Colonic mucosa (tissue), 4 donors: ENCODE results near the gene KRTAP6-3. TPM values are rescaled to one million over a fixed set of nuclear protein-coding genes. Genes with fewer than 3 reads are reported as not detected.

Source experiments
- DNase-seq: peaks from one replicate; pipeline ENCODE4 v3.0.0-alpha.2; 2020
- H3K27ac ChIP-seq: fragments of 200-600 bp; one replicate; pipeline ENCODE4 v1.8.0; 2021
- H3K27me3 ChIP-seq: fragments of 200-600 bp; one replicate; pipeline ENCODE4 v1.8.0; 2021
- H3K36me3 ChIP-seq: fragments of 200-600 bp; one replicate; pipeline ENCODE4 v1.8.0; 2021
- H3K4me1 ChIP-seq: fragments of 200-600 bp; one replicate; pipeline ENCODE4 v1.8.0; 2021; ENCODE audit warnings: mild to moderate bottlenecking
- H3K4me3 ChIP-seq: fragments of 200-600 bp; one replicate; pipeline ENCODE4 v1.8.0; 2021
- H3K9ac ChIP-seq, 2 donors: one replicate each; pipeline ENCODE4 v1.7.0; 2013; ENCODE audit warnings: control low read depth in 2 of 2, low read depth in 2 of 2, low read length in 2 of 2
- H3K9me3 ChIP-seq: fragments of 200-600 bp; one replicate; pipeline ENCODE4 v1.8.0; 2021
- CTCF ChIP-seq: fragments of 200-600 bp; IDR thresholded peaks from one replicate; pipeline ENCODE4 v1.8.0; 2022; ENCODE audit warnings: antibody characterized with exemption, mild to moderate bottlenecking
- intact Hi-C: fragments of 100-400 bp; cut with DNase I; formaldehyde crosslinking; loops from one replicate; pipeline ENCODE4 v1.14.1; 2022
- total RNA-seq, 2 donors: library from RNA; stranded (reverse); fragmentation: NEBNext Ultra II Directional in 1 of 2; extraction: Animal tissue kit (Norgen Biotek cat#: 25700) in 1 of 2; gene quantifications; one replicate each; pipeline ENCODE4 v1.2.1, GENCODE V29; 2021
- donor health status: healthy.
- donor health status: DM: no; HTN: no; CAD: no.
- donor health status: DM: no; HTN: no; CAD: no.

KRTAP6-3 gene, protein sequence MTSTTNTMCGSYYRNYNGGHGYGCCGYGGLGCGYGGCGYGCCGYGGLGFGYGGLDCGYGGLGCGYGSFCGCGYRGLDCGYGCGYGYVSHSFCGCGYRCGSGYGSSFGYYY
- not detected for total RNA-seq

- H3K4me1 ChIP-seq = no peaks in the 10 kb centered on the region
- H3K9ac ChIP-seq = no peak within 1 kb of the TSS
- TF ChIP-seq CTCF = no peak
- DNase-seq = no peak
- no peaks in the 10 kb centered on the region for H3K27me3 ChIP-seq
- H3K36me3 ChIP-seq = no peaks in the 10 kb centered on the region
- no peak within 1 kb of the TSS for H3K27ac ChIP-seq
- no peak within 1 kb of the TSS for H3K4me3 ChIP-seq
- intact Hi-C loops = no loop called here
- H3K9me3 ChIP-seq = no peaks in the 10 kb centered on the region
These were observed at the start of gene KRTAP6-3 for GRCh38 chr21:30592140-30592539. Gene KRTAP6-3, plus strand, starts transcription at chr21:30592440. Its CDS starts 6 bp downstream, at chr21:30592446.

DNA sequence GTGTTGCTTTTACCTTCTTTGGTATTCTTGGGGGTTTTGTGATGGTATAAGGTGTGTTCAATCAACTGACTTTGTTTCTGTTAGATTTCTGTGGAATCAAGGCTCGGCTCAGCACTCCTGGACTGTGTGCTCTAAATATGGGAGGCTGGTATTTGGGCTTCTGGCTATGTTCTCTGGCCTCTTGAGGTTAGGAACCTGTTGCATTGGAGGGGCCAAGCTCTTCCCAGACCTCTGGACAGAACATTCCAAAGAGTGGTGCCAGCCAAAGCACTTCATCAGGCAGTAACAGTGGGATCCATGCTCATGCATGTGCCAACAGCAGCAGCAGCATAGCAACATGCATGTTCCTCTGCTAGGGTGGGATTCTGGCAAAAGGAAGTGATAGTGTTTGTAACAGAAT lies 39.5 kb upstream of the KRTAP6-3 start:
- H3K27me3 ChIP-seq = no peaks in the 10 kb centered on the region
- H3K9ac ChIP-seq = no peak overlapping the region
- DNase-seq = no peak
- intact Hi-C loops = no loop called here
- no peaks in the 10 kb centered on the region for H3K9me3 ChIP-seq
- H3K4me3 ChIP-seq = no peak overlapping the region
- no peaks in the 10 kb centered on the region for H3K4me1 ChIP-seq
- no peak for TF ChIP-seq CTCF
- no peaks in the 10 kb centered on the region for H3K36me3 ChIP-seq
- H3K27ac ChIP-seq = no peak overlapping the region

DNA sequence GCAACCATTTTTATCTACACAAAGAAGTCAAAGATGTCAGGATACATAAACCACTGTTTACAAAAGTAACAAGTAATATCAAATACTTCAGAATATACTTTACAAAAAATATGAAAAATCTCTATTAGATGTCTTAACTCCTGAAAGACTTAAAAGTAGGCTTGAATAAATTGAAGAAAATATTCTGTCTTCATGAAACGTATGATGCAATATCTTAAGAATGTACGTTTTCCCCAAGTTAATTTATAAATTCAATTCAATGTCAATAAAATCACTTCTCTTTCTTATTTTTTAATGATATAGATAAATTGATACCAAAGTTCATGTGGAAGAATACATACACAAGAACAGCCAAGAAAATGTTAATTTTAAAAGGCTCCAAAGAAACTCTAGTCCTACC lies 37.1 kb upstream of the KRTAP6-3 start:
- no peak for DNase-seq
- H3K9me3 ChIP-seq = no peaks in the 10 kb centered on the region
- no peaks in the 10 kb centered on the region for H3K36me3 ChIP-seq
- H3K4me1 ChIP-seq = no peaks in the 10 kb centered on the region
- intact Hi-C loops = no loop called here
- TF ChIP-seq CTCF = no peak
- H3K9ac ChIP-seq = no peak overlapping the region
- no peak overlapping the region for H3K27ac ChIP-seq
- no peak overlapping the region for H3K4me3 ChIP-seq
- H3K27me3 ChIP-seq = no peaks in the 10 kb centered on the region

DNA sequence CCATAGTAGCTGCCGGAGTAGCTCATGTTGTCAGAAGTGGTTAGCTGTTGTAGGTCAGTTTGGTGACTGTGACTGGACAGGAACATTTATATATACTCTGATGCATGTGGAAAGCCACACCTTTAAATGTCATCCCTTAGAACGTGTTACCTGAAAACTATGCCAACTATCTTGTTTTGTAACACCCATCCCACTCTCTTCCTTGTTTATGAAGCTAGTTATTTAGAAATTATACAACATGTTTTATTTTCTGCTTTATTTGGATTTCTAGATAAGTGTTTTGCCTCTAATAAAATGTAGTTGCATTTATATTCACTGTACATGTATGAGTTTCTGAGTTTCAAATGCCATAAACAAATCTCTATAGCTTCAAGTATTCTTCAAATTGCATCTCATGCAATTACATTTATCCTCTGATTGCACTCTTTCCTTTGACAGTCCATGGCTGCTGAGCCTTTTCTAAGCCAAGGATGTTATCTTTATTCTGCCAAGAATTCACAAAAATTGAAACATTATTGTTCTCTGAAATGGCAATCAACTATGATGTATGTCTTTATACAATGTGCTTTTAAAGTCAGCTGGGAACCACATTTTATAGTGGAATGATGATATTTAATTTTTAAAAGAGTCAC lies 30.9 kb upstream of the KRTAP6-3 start, which contains the start of gene KRTAP19-7:
Gene KRTAP19-7 (minus strand): TSS at position 51 of the 632 bp plus-strand sequence. CDS start 25 bp downstream, at position 26.
- H3K27me3 ChIP-seq = no peaks in the 10 kb centered on the region
- no peaks in the 10 kb centered on the region for H3K9me3 ChIP-seq
- H3K4me3 ChIP-seq = no peak within 1 kb of the TSS
- no peaks in the 10 kb centered on the region for H3K36me3 ChIP-seq
- no peak for DNase-seq
- no peak for TF ChIP-seq CTCF
- no peaks in the 10 kb centered on the region for H3K4me1 ChIP-seq
- no peak within 1 kb of the TSS for H3K27ac ChIP-seq
- H3K9ac ChIP-seq = no peak within 1 kb of the TSS
- intact Hi-C loops = no loop called here

DNA sequence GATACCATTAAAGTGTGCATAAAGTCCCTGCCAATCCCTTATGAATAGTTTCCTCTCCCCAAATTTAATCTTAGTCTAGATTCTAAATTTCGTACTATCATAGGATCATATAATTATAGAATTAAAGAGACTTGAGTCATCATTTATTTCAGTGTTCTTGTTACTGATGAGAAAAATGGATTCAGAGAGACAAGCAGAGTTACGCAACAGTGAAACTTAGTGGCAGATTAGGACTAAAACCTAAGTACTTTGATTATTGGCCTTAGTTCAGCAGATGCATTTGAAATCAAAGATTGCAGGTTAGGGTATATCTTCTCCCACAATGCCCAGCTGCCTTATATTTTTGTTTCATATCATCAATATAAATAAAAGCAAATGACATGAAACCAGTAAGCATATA lies 30.3 kb upstream of the KRTAP6-3 start:
- H3K36me3 ChIP-seq = no peaks in the 10 kb centered on the region
- TF ChIP-seq CTCF = no peak
- intact Hi-C loops = no loop called here
- no peak overlapping the region for H3K27ac ChIP-seq
- H3K9me3 ChIP-seq = no peaks in the 10 kb centered on the region
- H3K27me3 ChIP-seq = no peaks in the 10 kb centered on the region
- no peak overlapping the region for H3K4me3 ChIP-seq
- DNase-seq = no peak
- H3K4me1 ChIP-seq = no peaks in the 10 kb centered on the region
- no peak overlapping the region for H3K9ac ChIP-seq
